Measurements from ENCODE around the gene REG4.
A peak's percentile ranks its signal among the peaks of the same experiment; 100 is the strongest.
"Not testable (repeated sequence)": the region's sequence is repeated elsewhere in the genome, so short reads cannot be mapped to it uniquely, and the experiment has no call there.

Gene REG4

DNA sequence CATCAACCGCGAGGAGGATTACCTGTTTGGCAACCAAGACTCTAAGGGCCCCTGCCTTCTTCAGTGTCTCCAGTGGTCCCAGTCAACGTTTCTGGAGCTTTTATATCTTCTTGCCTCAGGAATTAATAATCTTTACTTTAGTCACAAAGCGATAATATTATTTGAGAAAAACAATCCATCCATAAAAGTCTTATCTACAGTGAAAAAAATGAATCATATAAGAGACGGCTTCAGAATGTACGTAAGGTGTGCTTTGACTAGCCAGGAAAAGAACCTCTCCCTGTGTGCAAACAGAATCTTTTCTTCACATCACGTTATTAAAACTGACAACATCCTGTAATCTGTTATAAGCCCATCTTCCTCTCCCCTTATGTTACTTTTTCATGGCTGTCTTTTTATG, at the start of gene REG4:
Gene REG4, minus strand, starts transcription at position 74 of the 400 bp plus-strand sequence. CDS start 2,691 bp downstream, outside the sequence.
- no peak for DNase-seq

GRCh38 chr1:119859647-119860046, 48.4 kb upstream of the REG4 start:
- DNase-seq = peak; percentile 79

DNA sequence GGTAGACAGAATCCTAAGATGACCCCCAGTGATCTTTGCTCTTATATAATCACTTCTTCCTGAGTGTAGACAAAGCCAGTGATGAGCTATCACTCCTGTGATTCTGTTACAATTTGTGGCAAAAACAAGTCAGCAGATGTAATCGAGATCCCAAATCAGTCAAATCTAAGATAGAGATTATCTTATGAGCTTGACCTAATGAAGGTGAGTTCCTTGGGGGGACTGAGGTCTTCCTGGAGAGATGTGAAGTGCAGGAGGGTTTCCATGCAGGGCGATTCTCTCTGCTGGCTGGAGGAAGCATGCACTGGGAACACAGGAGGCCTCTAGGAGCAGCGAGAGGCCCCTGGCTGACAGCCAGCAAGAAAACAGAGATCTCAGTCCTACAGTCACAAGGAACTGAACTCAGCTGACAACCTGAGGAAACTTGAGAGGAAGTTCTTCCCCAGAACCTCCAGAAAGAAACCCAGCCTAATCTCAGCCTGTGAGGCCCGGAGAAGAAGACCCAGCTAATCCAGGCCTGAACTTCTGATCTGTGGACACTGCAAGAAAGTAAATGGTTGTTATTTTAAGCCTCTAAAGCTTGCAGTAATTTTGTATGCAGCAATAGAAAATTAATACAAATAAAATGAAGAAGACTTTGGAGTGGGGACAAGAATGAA, 47.4 kb upstream of the REG4 start:
- peak; percentile 10 for DNase-seq

- DNase-seq = no peak
Observed at GRCh38 chr1:119858126-119858525, 46.9 kb upstream of the REG4 start.

GRCh38 chr1:119853155-119853554, 41.9 kb upstream of the REG4 start:
- DNase-seq = no peak

GRCh38 chr1:119844206-119844605, 32.9 kb upstream of the REG4 start:
- not testable (repeated sequence) for DNase-seq

GRCh38 chr1:119841306-119841705, 30.0 kb upstream of the REG4 start:
- no peak for DNase-seq

- DNase-seq = no peak
Observed at GRCh38 chr1:119840745-119841144, 29.5 kb upstream of the REG4 start.

- DNase-seq = peak; percentile 40
Observed at GRCh38 chr1:119838236-119838635, 27.0 kb upstream of the REG4 start.

- DNase-seq = no peak
Observed at GRCh38 chr1:119834990-119835389, 23.7 kb upstream of the REG4 start.

- DNase-seq = no peak
Observed at GRCh38 chr1:119831027-119831426, 19.8 kb upstream of the REG4 start.

GRCh38 chr1:119829625-119830024, 18.4 kb upstream of the REG4 start:
- no peak for DNase-seq

GRCh38 chr1:119829006-119829405, 17.7 kb upstream of the REG4 start:
- DNase-seq = not testable (repeated sequence)

DNA sequence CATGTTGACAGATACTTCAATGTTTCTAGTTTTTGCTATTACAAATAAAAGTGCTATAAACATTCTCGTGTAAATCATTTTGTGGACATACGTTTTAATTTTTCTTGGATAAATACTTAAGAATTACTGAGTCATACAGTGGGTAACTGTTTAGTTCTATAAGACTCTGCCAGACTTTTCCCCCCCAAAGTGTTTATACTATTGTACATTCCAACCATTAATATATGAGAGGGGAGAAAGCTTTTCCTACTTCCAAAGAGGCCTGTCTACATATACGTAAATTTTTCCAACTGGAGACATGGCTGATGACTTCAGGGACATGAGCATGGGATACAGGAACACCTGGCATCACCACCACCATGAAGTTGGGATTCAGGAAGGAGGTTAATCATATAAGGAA, 17.0 kb upstream of the REG4 start:
- no peak for DNase-seq

DNA sequence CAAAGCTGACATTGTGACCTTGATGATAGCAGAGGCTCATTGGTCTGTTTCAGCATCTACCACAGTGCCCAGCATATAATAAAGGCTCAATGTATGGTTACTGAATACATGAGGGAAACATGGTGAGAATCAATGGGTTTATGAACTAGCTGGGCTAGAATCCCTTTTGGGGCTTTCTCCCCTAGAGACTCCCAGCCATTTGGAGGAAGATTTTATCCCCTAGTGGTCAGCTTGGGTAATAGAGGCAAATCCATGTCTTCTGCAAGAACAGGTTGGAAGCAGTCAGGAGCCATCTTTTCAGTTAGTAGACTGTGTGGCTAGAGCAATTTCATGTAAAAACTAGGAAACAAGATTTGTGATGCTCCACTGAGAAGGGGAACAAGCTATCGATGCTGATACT, 15.8 kb upstream of the REG4 start:
- no peak for DNase-seq

GRCh38 chr1:119822406-119822805, 11.1 kb upstream of the REG4 start:
- no peak for DNase-seq

DNA sequence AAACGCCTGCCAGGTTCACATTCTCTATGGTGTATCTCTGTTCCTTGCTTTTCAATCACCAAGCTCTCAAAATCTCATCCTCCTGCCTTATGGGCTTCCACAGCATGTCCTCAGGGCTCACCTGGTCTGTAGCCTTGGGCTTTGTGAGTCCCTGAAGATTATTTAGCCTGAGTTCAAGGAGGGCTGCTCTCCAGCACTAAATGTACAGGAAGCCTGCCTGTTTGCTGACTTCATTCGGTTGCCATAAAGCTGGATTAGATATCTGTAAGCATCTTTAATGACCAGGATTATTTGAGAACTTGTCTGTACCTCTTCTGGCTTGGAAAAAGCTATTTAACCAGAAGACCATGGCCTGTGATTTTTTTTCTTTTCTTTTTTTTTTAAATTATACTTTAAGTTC, 6.9 kb upstream of the REG4 start:
- DNase-seq = no peak

DNA sequence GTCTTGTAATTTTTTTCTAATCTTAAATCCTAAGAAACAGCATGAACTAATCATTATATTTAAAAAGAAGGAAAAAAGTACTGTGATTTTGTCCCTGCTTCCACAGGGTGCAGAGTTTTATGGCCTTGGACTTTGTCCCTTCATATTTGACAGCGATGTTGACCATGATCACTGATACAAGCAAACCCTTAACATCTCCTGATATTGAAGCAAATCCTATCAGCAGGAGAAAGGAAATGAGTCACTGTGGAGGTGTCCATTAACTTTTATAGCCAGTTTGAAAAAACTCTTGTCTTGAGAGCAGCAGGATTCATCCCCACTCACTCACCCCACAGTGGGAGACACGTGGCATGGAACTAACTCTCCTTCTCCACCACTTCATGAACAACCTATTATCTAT, 5.1 kb upstream of the REG4 start:
- DNase-seq = no peak

DNA sequence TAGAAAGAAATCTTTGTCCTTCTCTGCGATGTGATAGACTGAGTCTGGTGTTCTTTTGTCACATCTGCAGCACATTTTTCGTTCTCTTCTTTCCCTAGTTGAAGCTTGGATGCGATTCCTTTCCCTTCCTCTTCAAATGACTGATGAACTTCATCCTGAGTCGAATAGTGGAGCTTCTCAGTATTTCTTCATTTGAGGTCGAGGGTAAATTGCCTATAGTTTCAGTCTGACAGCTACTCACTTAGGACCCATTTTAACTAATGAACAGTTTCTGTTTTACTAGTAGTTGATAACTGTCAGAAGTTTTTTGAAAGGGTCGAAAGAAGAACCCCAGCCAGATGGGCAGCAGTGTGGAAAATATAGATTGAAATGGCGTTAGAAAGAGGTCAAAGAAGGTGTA, 4.7 kb upstream of the REG4 start:
- no peak for DNase-seq

DNA sequence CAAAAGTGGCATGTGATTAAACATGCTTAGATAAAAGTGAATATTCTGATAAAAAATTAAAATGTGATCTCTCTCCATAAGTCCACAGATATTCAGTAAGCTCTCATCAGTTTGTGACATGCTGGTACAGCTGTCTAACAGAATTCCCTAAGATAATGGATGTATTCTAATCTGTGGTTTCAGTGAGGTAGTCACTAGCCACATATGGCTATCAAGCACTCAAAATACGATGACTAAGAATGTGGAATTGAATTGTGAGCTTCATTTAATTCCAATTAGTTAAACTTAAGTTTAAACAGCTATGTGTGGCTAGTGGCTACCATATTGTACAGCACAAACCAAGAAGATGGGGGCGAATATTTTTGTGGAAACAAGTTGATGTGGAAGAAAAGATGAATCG, 4.1 kb upstream of the REG4 start:
- DNase-seq = no peak

DNA sequence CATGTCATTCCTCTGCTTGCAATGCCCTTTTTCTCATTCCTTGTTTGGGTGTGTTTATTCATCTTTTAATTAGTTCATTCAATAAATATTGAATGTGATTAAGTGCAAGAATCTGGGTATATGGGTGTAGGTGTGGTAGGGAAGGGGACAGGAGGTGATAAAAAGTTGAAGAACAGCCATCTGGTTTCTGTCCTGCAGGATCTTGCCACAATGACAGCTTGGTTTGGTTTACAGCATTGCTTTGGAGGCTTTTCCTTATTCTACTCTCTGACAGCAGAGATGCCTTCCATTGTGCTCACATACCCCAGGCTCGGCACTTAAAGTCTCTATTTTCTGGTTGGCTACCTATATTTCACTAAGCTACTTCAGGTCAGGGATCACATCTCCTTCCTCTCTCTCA, 3.0 kb upstream of the REG4 start:
- no peak for DNase-seq

- no peak for DNase-seq
Observed at GRCh38 chr1:119811985-119812557, 811 bp upstream of the REG4 start.

DNA sequence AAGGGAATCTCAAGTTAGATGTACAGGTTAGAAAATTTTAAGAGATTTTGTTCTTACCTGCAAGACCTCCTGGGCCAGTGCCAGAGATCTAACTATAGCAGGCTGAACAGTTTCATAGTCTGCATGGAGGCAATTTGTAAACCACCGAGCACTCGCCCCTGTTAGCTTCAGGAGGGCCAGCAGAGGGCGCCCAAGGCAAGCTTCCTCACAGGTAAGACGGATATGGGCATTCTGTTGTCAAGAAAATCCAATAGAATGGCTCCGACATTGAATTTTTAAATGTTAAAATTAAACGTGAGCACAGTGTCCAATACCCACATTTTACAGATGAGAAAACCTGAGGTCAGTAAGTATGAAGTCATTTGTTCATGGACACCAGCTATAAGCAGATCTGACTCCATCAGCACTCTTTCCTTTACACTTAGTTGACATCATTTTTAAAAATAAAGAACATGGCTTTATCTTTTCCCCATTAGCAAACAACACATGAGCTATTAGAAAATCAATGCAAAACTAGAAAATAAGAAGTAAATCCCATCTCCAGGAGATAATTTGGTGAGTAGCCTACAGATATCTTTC, 2.2 kb downstream of the REG4 start:
- peak; percentile 56 for DNase-seq

DNA sequence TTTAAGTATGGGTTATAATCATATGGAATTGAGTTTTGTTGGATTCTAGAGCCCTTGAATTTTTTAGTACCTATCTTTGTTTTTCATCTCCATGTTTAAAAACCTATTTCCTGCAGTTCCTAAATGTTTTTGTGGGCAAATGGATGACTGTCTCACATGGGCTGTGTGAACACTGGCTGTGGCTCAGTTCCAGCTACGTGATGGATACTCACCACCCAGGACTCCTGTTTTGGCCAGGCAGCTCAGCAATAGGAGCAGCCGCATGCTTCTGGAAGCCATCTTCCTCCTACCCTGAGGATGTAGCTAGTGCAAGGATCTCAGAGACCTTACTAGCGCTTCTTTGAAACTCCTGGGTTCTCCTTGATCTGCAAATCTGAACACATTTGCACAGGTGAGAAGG, 2.8 kb downstream of the REG4 start:
- DNase-seq = no peak

- DNase-seq = no peak
Observed at GRCh38 chr1:119806489-119806888, 4.8 kb downstream of the REG4 start.
